ENCODE measurements around the gene EPHB2.

The EPHB2 gene

GRCh38 chr1:22808676-22809483 is 98.2 kb downstream of the EPHB2 start:
- no peak overlapping the region for H3K4me3 ChIP-seq (replicated peaks; ENCODE audit: low read depth, low read length)
- no peak for TF ChIP-seq CTCF (IDR thresholded peaks at IDR 0.05; ENCODE audit: low read length, missing control alignments)

GRCh38 chr1:22809783-22810182 is 99.1 kb downstream of the EPHB2 start:
- DNase-seq (ENCODE audit: low read depth), result no peak
- H3K4me3 ChIP-seq (replicated peaks; ENCODE audit: low read depth, low read length), result no peak overlapping the region
- no peak for TF ChIP-seq CTCF (IDR thresholded peaks at IDR 0.05; ENCODE audit: low read length, missing control alignments)

More at GRCh38 chr1:22808676-22809483, 98.2 kb downstream of the EPHB2 start:
- DNase-seq (ENCODE audit: low read depth), result peak; percentile 87

GRCh38 chr1:22810378-22810777 is 99.7 kb downstream of the EPHB2 start:
- no peak for DNase-seq (ENCODE audit: low read depth)
- no peak for TF ChIP-seq CTCF (IDR thresholded peaks at IDR 0.05; ENCODE audit: low read length, missing control alignments)
- no peak overlapping the region for H3K4me3 ChIP-seq (replicated peaks; ENCODE audit: low read depth, low read length)

GRCh38 chr1:22812092-22812880 is 101.6 kb downstream of the EPHB2 start:
- no peak overlapping the region for H3K4me3 ChIP-seq (replicated peaks; ENCODE audit: low read depth, low read length)
- no peak for TF ChIP-seq CTCF (IDR thresholded peaks at IDR 0.05; ENCODE audit: low read length, missing control alignments)
- DNase-seq (ENCODE audit: low read depth), result no peak

DNA sequence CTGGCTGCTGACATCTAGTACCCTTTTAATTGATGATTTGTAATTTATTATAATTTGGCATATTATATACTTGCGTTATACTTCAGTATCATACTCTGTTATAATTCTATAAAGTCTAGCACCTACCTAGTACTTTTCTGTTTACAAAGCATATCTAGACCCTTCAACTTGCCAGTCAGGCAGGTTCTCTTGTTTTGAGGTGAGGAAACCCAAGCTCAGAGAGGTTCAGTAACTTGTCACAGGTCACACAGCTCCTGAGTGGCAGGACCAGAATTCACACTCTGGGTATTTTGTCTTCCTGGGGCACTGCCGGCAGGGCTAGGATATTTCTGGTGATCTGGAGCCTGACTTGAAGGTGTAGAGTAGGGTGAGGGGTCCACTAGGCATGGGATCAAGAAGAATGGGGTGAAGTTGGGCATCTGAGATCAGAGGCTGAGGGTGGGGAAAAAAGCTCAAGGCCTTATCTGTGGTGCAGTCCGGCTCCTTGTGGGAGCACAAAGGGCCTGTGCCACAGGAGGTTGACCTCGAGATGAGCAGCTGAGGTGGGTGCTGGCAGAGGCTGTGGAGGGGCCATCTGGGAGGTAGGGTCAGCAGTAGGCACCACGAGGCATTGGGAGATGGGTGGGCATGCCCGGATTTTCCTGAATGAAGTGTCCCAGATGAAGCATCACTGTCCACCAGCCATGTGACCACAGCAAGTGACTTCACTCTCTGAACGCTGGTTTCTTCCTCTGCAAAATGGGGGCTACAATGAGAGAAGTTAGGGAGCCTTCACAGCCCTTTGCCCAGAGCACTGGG is 102.6 kb downstream of the EPHB2 start:
- DNase-seq (ENCODE audit: low read depth), result no peak
- TF ChIP-seq CTCF (IDR thresholded peaks at IDR 0.05; ENCODE audit: low read length, missing control alignments), result no peak
- H3K4me3 ChIP-seq (replicated peaks; ENCODE audit: low read depth, low read length), result no peak overlapping the region

GRCh38 chr1:22814176-22815042 is 103.8 kb downstream of the EPHB2 start:
- no peak for DNase-seq (ENCODE audit: low read depth)
- no peak overlapping the region for H3K4me3 ChIP-seq (replicated peaks; ENCODE audit: low read depth, low read length)
- no peak for TF ChIP-seq CTCF (IDR thresholded peaks at IDR 0.05; ENCODE audit: low read length, missing control alignments)

Data from fibroblast of pulmonary artery (primary cell).